NCI-H128 (cell line): Measurements from ENCODE around the gene ABI1.
"Not testable (repeated sequence)": the region's sequence is repeated elsewhere in the genome, so short reads cannot be mapped to it uniquely, and the experiment has no call there.

ENCODE experiments used
- DNase-seq: peaks from one replicate; lab custom pipeline; 2025; ENCODE audit not compliant: unreplicated experiment; lab: John Stamatoyannopoulos, UW

The ABI1 gene

DNA sequence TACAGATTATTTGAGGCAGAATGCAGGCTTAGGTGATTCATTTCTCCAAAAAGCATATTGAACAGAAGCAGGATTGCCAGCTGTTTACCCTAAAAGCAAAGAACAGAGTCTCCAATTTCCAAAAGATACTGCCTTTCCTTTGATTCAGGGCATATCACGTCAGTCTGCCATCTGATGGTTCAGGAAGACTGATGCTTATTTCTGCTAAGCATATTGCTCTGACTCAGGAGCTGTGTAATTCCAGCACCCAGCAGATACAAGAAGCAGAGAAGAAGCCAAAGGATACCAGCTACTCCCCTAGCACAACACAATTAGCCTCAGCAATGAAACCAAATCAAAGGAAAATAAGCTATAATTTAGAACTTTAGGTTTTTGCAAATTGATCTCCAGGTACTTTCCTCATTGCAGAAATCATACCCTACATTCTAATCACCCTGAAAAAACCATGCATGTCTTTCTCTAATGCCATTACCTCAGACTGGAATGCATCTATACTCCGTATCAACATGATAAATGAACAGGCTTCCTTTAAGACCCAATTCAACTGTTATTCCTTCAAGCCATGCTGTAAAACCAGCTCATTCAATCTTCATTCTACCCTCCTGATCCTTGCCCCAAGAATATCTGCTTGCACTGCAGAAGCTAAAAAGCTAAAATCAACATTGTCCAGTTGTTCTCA, 55.1 kb downstream of the ABI1 start:
- DNase-seq = no peak

DNA sequence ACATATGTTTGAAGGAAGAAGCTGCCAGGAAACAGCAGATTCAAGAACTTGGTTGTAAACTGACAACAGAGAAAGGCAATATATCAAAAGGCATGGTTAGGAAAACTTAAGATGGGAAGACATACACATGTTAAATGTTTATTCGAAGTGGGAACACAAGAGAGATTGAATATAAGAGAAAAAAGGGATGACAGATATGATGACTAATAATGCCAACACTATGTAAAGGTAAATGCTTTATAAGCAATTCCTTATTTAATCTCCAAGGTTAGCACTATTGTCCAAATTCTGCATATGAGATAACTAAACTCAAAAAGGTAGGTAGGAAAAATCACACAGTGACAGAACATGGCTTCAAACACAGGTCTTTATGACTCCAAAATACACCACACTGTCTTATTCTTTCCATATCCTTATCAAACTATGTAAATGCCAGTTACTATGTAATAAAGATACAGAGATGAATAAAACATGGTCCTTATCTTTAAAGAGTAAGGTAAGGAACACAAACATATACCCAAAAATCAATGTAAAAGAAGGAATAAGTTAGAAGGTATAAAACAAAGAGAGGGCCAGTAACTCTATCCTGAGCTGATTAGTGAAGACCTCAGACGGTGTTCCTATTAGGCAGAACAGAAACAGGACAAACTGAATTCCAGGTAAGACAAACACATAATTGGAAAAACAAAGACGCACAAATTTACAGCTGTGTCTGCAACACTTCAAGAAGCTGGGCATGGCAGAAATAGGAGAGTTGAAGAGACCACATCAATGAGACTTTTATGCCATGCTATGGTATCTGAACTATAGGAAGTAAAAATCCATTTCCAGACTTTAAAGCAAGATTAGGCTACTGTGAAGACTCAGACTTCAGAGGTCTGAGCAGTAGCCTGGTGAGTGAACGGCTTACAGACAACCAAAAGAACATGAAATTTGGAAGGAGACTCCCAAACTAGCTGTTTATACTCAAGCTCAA, 56.1 kb downstream of the ABI1 start:
- DNase-seq = no peak

DNA sequence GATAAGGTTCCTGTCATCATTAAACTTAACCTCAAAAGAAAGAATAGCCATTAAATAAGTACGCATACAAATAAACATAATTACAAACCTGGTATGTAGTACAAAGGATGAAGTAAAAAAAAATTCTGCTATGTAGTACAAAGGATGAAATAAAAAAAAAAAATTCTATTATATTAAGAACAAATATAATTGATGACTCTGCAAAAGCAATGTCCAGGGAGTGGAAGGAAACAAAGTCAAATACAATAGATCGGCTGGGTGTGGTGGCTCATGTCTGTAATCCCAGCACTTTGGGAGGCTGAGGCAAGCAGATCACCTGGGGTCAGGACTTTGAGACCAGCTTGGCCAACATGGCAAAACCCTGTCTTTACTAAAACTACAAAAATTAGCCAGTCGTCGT, 56.9 kb downstream of the ABI1 start:
- no peak for DNase-seq

DNA sequence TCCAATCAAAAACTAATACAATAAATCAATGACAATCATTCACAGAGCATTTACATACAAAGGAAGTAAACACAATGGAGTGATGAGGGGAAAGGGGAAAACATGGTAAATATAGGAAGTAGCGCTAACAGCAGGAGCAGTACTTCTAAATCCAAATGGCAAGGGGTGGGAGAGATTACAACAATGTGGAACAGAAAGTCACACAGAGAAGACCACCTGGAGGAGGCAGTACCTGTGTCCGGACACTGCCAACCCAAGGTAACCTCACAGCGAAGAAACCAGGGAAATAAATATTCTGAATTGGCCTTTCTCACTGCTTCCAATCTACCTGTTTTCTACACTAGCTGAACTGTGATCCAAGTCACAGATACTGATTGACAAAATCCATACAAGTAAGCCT, 58.2 kb downstream of the ABI1 start:
- no peak for DNase-seq

DNA sequence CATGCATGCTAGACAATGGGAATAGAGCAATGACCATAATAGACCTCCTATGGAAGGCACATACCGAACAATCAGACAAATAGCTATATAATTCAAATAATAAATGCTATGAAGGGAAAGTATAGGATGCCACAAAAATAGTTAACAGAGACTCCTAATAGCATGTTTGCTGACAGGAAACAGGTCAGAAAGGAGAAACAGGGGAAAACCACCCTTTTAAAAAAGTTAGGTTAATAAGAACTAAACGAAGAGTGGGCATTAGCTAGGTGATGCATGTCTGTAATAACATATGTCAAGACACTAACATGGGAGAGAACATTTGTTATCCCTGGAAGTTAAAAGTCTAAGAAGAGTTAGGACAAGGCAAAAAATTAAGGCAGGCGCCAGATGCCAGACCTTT, 58.9 kb downstream of the ABI1 start:
- no peak for DNase-seq

DNA sequence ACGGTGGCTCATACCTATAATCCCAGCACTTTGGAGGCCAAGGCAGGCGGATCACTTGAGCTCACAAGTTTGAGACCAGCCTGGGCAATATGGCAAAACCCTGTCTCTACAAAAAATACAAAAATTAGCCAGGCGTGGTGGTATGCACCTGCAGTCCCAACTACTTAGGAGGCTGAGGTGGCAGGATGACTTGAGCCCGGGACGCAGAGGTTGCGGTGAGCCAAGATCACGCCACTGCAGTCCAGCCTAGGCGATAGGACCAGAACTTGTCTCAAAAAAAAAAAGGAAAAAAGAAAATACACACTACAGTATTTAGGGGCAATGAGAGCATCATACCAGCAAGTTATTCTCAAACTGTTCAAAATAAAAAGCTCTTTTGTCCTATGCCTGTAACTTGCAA, 59.5 kb downstream of the ABI1 start:
- no peak for DNase-seq

DNA sequence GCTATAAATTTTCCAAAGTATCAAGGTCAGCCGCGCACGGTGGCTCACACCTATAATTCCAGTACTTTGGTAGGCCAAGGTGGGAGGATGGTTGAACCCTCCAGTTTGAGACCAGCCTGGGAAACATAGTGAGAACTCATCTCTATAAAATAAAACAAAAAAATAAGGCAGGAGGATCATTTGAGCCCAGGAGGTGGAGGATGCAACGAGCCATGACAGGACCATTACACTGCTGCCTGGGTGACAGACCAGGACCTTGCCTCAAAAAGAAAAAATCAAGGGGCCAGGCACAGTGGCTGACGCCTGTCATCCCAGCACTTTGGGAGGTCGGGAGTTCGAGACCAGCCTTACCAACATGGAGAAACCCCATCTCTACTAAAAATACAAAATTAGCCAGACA, 60.3 kb downstream of the ABI1 start:
- DNase-seq = no peak

DNA sequence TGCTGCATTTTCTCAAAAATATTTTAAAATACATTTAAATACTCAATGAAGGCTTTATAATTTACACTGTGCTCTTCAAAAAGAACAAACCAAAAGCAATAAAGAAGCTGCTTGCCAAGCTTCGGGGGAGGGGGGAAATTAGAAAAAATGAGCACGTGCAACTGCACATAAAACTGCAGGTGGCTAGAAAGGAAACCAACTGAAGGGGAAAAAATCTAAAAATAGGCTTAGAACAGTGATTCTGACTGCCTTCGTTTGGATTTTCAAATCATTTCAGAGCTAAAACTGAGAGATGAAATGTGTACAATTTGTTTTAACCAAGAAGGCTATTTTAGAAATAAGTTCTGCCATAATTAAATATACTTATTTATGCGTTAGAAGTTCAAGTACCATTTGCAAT, 61.4 kb downstream of the ABI1 start:
- no peak for DNase-seq

DNA sequence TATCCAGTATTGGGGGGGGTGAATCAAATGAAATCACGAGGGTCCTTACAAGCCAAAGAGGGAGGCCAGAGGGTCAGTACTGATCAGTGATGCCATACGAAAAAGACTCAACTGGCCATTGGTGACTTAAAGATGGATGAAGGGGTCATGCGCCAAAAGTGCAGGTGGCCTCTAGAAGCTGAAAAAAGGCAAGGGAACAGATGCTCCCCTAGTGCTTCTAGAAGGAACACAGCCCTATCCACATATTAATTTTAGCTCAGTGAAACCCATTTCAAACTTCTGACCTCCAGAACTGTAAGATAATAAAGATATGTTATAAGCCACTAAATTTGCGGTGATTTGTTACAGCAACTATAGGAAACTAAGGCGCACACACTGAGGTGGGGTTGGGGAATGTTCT, 62.5 kb downstream of the ABI1 start:
- no peak for DNase-seq

DNA sequence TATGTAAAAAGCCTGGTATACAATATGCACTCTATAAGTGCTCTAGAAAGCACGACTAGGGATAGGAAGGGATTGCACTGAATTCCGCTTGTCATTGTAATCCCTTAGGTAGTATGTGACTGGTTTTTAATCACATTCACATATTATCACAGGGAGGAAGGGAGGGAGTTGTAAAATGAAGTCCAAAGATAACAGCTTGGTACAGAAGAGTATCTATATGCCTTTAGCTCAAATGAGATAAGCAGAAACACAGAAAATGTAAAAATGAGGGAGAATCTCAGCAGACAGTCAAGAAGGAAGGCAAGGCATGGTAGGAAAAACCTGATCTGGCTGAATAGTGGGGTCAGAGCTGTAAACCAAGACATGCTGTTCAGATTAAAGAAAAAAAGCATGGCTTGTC, 63.4 kb downstream of the ABI1 start:
- DNase-seq = no peak

DNA sequence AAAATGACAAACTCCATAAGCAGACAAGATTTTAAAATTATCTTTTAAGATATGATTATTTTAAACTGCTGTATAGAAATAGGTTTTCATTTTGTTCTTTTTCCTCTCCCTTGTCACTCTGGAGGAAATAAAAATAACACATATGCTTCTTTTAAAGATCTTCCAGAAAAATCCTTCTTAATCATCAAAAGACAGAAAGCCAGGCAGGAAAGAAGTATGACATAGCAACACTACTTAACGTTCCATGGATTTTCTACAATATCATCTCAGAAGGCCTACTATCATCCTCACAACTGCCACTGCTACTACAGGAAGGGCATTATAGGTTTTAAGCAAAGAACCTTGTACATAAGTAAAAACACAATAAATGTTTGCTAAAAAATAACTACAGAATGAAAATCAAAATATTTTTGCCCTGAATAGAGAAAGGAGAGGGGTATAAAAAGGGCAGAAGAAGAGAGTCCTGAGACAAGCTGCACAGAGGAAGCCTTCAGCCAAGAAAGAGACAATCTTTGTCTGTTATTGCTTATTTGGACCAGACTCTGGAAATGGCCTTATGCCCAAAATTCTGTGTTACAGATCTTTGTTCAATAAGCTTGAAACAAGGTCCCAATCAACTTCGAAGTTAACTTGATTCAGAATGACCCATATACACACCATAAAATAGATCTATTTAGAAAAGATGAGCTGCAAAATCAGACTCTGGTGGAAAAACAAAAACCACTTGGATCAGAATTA, 67.8 kb downstream of the ABI1 start:
- no peak for DNase-seq

DNA sequence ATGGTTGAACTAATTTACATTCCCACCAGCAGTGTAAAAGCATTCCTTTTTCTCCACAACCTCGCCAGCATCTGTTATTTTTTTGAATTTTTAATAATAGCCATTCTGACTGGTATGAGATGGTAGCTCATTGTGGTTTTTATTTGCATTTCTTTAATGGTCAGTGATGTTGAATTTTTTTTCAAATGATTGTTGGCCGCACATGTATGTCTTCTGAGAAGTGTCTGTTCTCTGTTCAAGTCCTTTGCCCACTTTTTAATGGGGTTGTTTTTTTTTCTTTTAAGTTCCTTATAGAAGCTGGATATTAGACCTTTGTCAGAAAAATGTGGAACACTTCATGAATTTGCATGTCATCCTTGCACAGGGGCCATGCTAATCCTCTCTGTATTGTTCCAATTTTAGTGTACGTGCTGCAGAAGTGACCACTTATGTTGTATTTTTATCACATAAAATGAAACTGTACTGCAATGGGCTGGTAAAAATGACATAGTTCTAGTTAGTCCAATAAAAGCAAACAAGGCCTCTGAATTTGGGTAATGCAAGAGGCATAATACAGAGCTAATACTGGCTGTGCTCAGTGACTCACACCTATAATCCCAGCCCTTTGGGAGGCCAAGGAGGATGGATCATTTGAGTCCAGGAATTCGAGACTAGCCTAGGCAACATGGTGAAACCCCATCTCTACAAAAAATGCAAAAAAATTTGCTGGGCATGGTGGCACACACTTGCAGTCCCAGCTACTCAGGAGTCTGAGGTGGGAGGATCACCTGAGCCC, 70.3 kb downstream of the ABI1 start:
- no peak for DNase-seq

DNA sequence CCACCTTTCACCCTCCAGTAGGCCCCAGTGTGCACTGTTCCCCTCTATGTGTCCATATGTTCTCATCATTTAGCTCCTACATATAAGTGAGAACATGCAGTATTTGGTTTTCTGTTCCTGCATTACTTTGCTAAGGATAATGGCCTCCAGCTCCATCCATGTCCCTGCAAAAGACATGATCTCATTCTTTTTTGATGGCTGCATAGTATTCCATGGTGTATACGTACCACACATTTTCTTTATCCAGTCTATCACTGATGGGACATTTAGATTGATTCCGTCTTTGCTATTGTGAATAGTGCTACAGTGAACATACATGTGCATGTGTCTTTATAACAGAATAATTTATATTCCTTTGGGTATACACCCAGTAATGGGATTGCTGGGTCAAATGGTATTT, 71.0 kb downstream of the ABI1 start:
- not testable (repeated sequence) for DNase-seq

DNA sequence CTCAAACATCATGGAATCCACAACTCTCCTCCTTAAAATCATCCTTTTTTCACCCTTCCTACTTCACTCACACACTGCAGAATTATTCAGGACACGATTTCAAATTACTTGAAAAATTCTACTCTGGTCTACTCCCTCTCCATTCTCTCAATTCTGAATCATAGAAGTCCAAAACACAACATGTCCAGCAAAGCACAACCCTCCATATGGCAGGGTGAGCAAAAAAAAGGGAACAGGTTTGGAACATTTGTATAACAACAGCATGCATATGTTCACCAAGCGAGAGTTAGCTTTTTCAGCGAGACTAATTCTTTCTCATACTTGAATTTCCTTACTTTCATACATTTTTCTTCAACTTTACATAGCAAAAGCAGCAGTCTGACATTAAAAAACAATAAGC, 73.4 kb downstream of the ABI1 start:
- no peak for DNase-seq

DNA sequence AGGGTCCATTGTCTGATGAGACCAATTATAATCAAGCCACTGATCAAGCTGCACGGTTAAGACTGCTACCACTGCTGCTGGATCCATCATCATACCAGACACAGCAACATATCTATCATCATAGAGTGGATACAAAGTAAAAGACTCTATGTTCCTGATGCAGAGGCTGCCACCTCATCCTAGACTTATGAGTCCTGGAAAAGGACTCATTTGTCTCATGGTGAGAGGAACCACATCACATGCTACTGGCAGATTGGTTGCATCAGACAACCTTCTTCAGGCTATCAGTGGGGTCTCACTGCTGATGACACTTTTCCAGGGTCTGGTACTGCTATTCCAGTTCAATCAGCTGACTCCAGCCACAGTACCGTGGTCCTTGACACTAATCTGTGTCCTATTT, 79.0 kb downstream of the ABI1 start:
- no peak for DNase-seq

DNA sequence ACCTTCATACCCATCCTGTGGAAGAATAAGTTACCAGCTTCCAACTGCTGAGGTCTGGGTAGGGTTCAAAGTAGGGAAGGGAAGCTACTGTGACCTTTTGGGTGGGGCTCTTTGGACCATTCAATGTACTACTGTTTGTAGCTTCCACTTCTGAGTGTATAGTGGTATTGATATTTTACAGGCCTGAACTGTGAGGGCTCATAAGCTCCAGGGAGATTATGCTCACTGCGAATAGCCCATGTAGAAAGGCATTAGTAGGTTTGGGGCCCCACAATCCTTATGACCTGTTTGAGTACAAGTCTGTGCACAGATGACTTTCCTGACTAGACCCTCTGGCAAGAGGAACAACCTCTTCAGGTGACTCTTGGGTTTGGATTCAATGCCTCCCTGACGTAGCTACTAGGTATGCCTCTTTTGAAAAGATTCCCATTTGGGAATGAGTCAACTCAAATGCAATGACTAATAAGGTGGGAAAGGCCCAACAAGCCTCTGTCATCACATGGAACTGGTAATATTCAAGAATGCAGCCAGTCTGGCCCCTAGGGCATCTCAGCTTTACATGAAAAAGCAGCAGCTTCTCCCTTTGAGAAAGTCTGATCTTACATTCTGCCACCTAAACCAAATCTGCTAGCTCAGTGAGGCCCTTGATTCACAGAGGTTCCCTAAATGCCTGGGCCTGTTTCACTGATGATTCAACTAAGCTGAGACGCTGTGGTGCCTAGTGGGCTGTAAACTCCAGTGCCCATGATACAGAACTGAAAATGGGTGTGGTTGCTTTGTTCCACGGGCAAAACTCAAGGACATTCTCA, 79.8 kb downstream of the ABI1 start:
- no peak for DNase-seq

DNA sequence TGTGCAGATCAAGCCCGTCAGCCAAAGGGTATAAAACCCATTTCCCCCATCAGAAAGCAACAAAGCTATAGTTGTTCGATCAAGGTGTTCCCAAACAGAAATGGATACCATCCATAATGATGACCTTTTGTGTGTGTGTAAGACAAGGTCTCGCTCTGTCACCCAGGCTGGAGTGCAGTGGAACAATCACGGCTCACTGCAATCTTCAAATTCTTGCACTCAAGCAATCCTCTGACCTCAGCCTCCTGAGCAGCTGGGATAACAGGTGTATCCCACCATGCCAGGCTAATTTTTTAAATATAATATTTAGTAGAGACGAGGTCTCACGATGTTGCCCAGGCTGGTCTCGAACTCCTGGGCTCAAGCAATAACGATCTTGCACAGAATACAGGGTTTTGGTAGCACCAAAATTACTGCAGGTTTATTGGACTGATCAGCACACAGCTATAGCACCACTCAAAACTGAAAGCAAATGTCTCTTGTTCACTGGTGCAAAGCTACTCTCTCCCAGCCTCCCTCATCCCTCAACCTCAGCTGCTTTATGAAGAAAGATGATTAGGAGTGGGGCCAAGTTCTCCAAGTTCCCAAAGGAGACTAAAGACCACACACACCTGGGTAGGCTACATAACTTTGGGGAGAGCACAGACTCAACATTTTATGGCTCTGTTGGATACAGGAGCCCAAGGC, 80.5 kb downstream of the ABI1 start:
- DNase-seq = no peak

DNA sequence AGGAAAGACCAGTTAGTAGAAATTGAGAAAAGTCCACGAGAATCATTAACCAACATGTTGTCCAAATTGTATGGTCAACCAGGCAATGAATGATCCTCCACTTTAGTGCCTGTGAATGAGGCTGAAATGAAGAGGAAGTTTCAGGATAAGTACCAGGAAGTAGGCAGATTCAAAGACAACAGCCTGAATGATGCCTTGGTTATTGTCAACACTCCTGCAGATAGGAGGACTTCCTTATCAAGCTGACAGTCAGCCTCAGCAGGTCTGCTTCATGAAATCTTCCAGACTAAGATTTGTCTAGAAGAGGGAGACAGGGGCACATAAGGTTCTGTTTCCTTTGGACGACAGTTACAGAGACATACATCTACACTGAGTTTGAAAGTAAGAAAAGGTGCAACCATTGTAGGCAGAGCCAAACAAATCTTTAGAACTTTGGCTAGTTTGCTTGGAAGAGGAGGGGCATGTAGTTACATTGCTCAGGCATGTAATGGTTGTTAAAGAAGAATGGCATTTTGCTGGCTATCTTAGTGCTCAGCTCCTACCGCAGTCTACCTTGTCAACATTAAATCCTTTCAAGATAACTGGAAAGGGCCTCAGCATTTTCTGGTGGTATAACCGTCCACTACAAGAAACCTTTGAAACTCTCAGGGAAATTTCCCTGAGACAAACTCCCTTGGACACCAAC, 81.4 kb downstream of the ABI1 start:
- DNase-seq = no peak

DNA sequence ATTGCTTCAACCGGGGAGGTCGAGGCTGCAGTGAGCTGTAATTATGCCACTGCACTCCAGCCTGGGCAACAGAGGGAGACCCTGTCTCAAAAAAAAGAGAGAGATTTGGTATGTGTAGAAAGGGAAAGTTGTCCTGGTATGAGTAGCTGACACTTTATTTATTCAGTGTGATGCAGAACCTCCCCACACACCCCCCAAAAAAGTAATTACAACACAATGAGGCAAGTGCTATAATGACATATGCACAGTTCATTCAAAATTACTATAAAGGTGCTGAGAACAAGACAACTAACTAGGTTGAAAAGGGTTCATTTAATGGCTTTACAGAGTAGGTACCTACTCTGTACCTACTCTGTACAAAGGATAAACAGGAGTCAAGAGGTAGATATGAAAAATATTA, 83.1 kb downstream of the ABI1 start:
- DNase-seq = no peak
